GM12878 (cell line): ENCODE measurements around the gene RALB. TPM values are rescaled to one million over a fixed set of nuclear protein-coding genes. Genes with fewer than 3 reads are reported as not detected.

Experiments used
- ATAC-seq: fragments of 200-7000 bp; cut with Tn5 transposase; 3 replicates; pipeline ENCODE4 v1.9.1; 2020; ENCODE audit warnings: mild to moderate bottlenecking, moderate library complexity
- BruUV-seq: library from RNA; stranded (reverse); fragments of 400-500 nt; replicated peaks from 2 replicates; lab custom pipeline; 2021; lab: Mats Ljungman, UMichigan
- CTCF ChIA-PET: fragments of 300-600 bp; sonication (Branson Sonifier 250); formaldehyde crosslinking; extraction: SDS; loops from one replicate; lab custom pipeline; 2021; ENCODE audit warnings: inconsistent platforms; lab: Yijun Ruan, JAX
- POLR2A ChIA-PET: fragments of 350-600 bp; formaldehyde crosslinking; extraction: SDS; loops from one replicate; lab custom pipeline; 2021; ENCODE audit warnings: inconsistent platforms; lab: Charles Lee
- RAD21 ChIA-PET: fragments of 300-600 bp; sonication (Branson Sonifier 250); formaldehyde crosslinking; loops from one replicate; lab custom pipeline; 2023; ENCODE audit warnings: antibody characterized with exemption; ENCODE audit not compliant: unreplicated experiment; lab: Charles Lee
- SMC1A ChIA-PET: fragments of 300-600 bp; sonication (Branson Sonifier 250); formaldehyde crosslinking; loops from one replicate; lab custom pipeline; 2023; ENCODE audit not compliant: unreplicated experiment, uncharacterized antibody; lab: Charles Lee
- DNase-seq: peaks from one replicate; pipeline ENCODE4 v3.0.0-alpha.2; 2011; ENCODE audit warnings: low read depth, low spot score
- FAIRE-seq: peaks from 3 replicates; lab custom pipeline; 2011; peaks lifted over from hg19 to GRCh38; lab: Jason Lieb, UNC
- H2AFZ ChIP-seq: 2 replicates; pipeline ENCODE4 v1.6.0; 2011; ENCODE audit warnings: low read depth, low read length, control low read depth; ENCODE audit not compliant: control insufficient read depth
- H3K27ac ChIP-seq: 2 replicates; pipeline ENCODE4 v1.5.1; 2011; ENCODE audit warnings: control low read depth; ENCODE audit not compliant: control insufficient read depth, insufficient read depth
- H3K27me3 ChIP-seq, 2 experiments: replicated peaks in 1 of 2; 2 replicates each; pipeline versions ENCODE4 v1.6.0 to v1.6.1; 2011; ENCODE audit warnings: low read length in 1 of 2; ENCODE audit not compliant: control insufficient read depth in 2 of 2, insufficient read depth in 2 of 2
- H3K36me3 ChIP-seq, 2 experiments: 2 replicates each; pipeline ENCODE4 v1.5.1; 2011; ENCODE audit warnings: low read length in 1 of 2; ENCODE audit not compliant: control insufficient read depth in 2 of 2, insufficient read depth in 2 of 2
- H3K4me1 ChIP-seq: 2 replicates; pipeline ENCODE4 v1.6.1; 2011; ENCODE audit warnings: mild to moderate bottlenecking, low read length, moderate library complexity, mixed read lengths; ENCODE audit not compliant: control insufficient read depth, insufficient read depth
- H3K4me2 ChIP-seq: 2 replicates; pipeline ENCODE4 v1.6.0; 2011; ENCODE audit warnings: control low read depth; ENCODE audit not compliant: control insufficient read depth, insufficient read depth
- H3K4me3 ChIP-seq: fragments of 200-600 bp; sonication (generic); 2 replicates; pipeline ENCODE4 v1.5.1; 2016
- H3K79me2 ChIP-seq: 2 replicates; pipeline ENCODE4 v1.6.0; 2011; ENCODE audit warnings: low read length; ENCODE audit not compliant: control insufficient read depth, insufficient read depth
- H3K9ac ChIP-seq: 2 replicates; pipeline ENCODE4 v1.8.0; 2011; ENCODE audit warnings: low read length, control low read depth, mixed read lengths; ENCODE audit not compliant: control insufficient read depth, insufficient read depth
- H3K9me3 ChIP-seq: replicated peaks from 3 replicates; pipeline ENCODE4 v1.5.1; 2011; ENCODE audit warnings: mild to moderate bottlenecking, low read length; ENCODE audit not compliant: control insufficient read depth, insufficient read depth
- H4K20me1 ChIP-seq: 2 replicates; pipeline ENCODE4 v1.6.0; 2011; ENCODE audit not compliant: control insufficient read depth, insufficient read depth
- HDGF ChIP-seq: fragments of 450-650 bp; IDR thresholded peaks from 2 replicates; pipeline ENCODE4 v1.6.1; 2016; ENCODE audit warnings: antibody characterized with exemption
- MEF2A ChIP-seq: IDR thresholded peaks from 2 replicates; pipeline ENCODE4 v1.6.1; 2011; ENCODE audit warnings: low read depth, mild to moderate bottlenecking, low read length, moderate library complexity; ENCODE audit not compliant: insufficient read depth
- MXI1 ChIP-seq: fragments of 150-350 bp; IDR thresholded peaks from 2 replicates; pipeline ENCODE4 v1.6.1; 2011; ENCODE audit warnings: low read depth, mild to moderate bottlenecking, inconsistent platforms, low read length, improper control_type of control experiment
- NR2F1 ChIP-seq: fragments of 450-650 bp; conservative IDR thresholded peaks from 2 replicates; pipeline ENCODE4 v1.6.1; 2017; ENCODE audit warnings: mild to moderate bottlenecking
- TAF1 ChIP-seq: IDR thresholded peaks from 2 replicates; pipeline ENCODE4 v1.6.1; 2011; ENCODE audit warnings: mild to moderate bottlenecking, low read depth, low read length, borderline replicate concordance
- ZBTB40 ChIP-seq: fragments of 450-650 bp; IDR thresholded peaks from 2 replicates; pipeline ENCODE4 v1.6.1; 2016; ENCODE audit warnings: mild to moderate bottlenecking, moderate library complexity, borderline replicate concordance
- in situ Hi-C: fragments of 300-500 bp; cut with MboI; formaldehyde crosslinking; loops from 9 replicates; pipeline ENCODE4 v1.14.3; 2018; ENCODE audit warnings: mixed read lengths
- intact Hi-C: fragments of 100-400 bp; cut with micrococcal nuclease; formaldehyde crosslinking; loops from one replicate; pipeline ENCODE4 v1.14.2; 2022; ENCODE audit not compliant: unreplicated experiment
- polyA plus RNA-seq, 11 experiments: library from polyadenylated mRNA; depleted of rRNA in 4 of 11; unstranded in 6 of 11; stranded (reverse) in 5 of 11; fragments of >200 nt; fragmentation: Nextera tagmentation in 4 of 11; fragmentation: Illumina TruSeq in 1 of 11; extraction: Ambion mirVana in 4 of 11; extraction: Trizol in 1 of 11; gene quantifications; 1 replicate in 1 of 11; 2 replicates in 10 of 11; pipeline versions ENCODE4 v1.2.1 to v1.2.3, GENCODE V29; 2011 to 2016; ENCODE audit warnings: inconsistent platforms in 2 of 11, missing spikeins in 2 of 11, low read depth in 1 of 11
- total RNA-seq, 4 experiments: library from RNA; depleted of rRNA in 3 of 4; stranded (reverse); fragments of >200 nt in 3 of 4; fragmentation: Illumina TruSeq in 1 of 4; extraction: Trizol in 1 of 4; gene quantifications; 2 replicates each; pipeline versions ENCODE4 v1.2.1 to v1.2.3, GENCODE V29; 2013 to 2021

Gene RALB
- total and polyA plus RNA-seq, 10 of the 15 experiments (the other 5 are each of a cell fraction or from before 2014, with no cell fraction given): 8.3 to 54.0 (median 24.2) TPM

GRCh38 chr2:120317180-120317533 is 64.5 kb downstream of the RALB start:
- no peak for DNase-seq
- Histone ChIP-seq H3K9me3 (no peaks in the 10 kb centered on the region), H4K20me1 (no peaks in the 10 kb centered on the region), H3K4me1 (peaks cover 6% of the 10 kb centered on the region), H3K9ac (no peak overlapping the region), H3K27ac (no peak overlapping the region), H3K27me3 (peaks cover 1 to 3% of the 10 kb centered on the region in 2 experiments; a peak in 1 of 4 replicates), H3K79me2 (no peaks in the 10 kb centered on the region), H2AFZ (no peak overlapping the region), H3K4me3 (no peak overlapping the region), H3K36me3 (no peaks in the 10 kb centered on the region), H3K4me2 (no peak overlapping the region)
- intact Hi-C loops: loop anchor here (10.0 kb wide), 1 partner anchor 562 kb away; the partner anchor contains the start of gene PTPN4
- ChIA-PET SMC1A (no interaction called here), POLR2A (no interaction called here), RAD21 (no interaction called here), CTCF (interaction anchor here (1.1 kb wide), 1 partner anchor 89 kb away, joined by 3 read pairs; no protein-coding TSS in a partner anchor)
- TF ChIP-seq ZBTB40 (peak; percentile 75), TAF1 (no peak), MEF2A (no peak), NR2F1 (no peak), HDGF (no peak), MXI1 (no peak)
- ATAC-seq: no peak
- FAIRE-seq: no peak
- no TSS peak for BruUV-seq
- in situ Hi-C loops: loop anchor here (10.0 kb wide), 1 partner anchor 202 kb away; no protein-coding TSS in a partner anchor
